ENCODE data around the gene RNF19B.

DNA sequence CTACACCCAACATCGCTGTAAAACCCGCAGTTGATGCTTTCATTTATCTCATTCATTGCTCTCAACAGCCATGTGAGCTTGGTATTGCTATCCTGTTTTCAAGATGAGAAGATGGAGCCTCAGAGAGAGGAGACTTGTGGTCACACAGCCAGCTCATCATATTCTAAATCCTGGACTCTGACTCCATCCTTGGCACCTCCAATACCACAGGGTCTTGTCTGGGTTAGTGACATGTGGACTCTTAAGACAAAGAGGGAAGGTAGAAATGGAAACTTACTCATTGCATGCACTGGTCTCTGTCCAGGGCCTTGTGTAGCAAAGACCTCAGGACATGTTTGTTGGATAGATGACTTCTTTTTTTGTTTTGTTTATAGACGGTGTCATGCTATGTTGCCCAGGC, 7.0 kb upstream of the RNF19B start:
- TF ChIP-seq, protein P1, sequence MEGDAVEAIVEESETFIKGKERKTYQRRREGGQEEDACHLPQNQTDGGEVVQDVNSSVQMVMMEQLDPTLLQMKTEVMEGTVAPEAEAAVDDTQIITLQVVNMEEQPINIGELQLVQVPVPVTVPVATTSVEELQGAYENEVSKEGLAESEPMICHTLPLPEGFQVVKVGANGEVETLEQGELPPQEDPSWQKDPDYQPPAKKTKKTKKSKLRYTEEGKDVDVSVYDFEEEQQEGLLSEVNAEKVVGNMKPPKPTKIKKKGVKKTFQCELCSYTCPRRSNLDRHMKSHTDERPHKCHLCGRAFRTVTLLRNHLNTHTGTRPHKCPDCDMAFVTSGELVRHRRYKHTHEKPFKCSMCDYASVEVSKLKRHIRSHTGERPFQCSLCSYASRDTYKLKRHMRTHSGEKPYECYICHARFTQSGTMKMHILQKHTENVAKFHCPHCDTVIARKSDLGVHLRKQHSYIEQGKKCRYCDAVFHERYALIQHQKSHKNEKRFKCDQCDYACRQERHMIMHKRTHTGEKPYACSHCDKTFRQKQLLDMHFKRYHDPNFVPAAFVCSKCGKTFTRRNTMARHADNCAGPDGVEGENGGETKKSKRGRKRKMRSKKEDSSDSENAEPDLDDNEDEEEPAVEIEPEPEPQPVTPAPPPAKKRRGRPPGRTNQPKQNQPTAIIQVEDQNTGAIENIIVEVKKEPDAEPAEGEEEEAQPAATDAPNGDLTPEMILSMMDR (IDR thresholded peaks at IDR 0.05; ENCODE audit: low read depth, low read length) = no peak
- TF ChIP-seq EZH2phosphoT487 (IDR thresholded peaks at IDR 0.05; ENCODE audit: low read depth) = no peak

Measured in OCI-LY3 (cell line).